Spinal cord (tissue), 10 donors: Measurements from ENCODE around the gene SCARF2. TPM values are rescaled to one million over a fixed set of nuclear protein-coding genes. Genes with fewer than 3 reads are reported as not detected.
"Not testable (repeated sequence)": the region's sequence is repeated elsewhere in the genome, so short reads cannot be mapped to it uniquely, and the experiment has no call there.

Experiments used
- DNase-seq, 6 donors: peaks; one replicate each; pipeline versions ENCODE4 v3.0.0 to v3.0.0-alpha.2; 2013 to 2015; ENCODE audit warnings: low spot score in 6 of 6, low read depth in 4 of 6
- H3K27ac ChIP-seq: one replicate; pipeline ENCODE4 v1.5.1; 2013; ENCODE audit warnings: low read depth, low read length, control low read depth
- H3K27me3 ChIP-seq: one replicate; pipeline ENCODE4 v1.6.1; 2013; ENCODE audit warnings: low read length; ENCODE audit not compliant: control insufficient read depth, insufficient read depth
- H3K36me3 ChIP-seq: one replicate; pipeline ENCODE4 v1.6.1; 2013; ENCODE audit warnings: low read length; ENCODE audit not compliant: control insufficient read depth, insufficient read depth
- H3K4me1 ChIP-seq: one replicate; pipeline ENCODE4 v1.6.1; 2013; ENCODE audit warnings: low read length; ENCODE audit not compliant: control insufficient read depth, insufficient read depth
- H3K4me3 ChIP-seq: one replicate; pipeline ENCODE4 v1.5.1; 2013; ENCODE audit warnings: low read depth, low read length, control low read depth
- H3K9me3 ChIP-seq: one replicate; pipeline ENCODE4 v1.6.1; 2013; ENCODE audit warnings: low read length; ENCODE audit not compliant: control insufficient read depth, insufficient read depth
- WGBS: methylation state at CpG from one replicate; pipeline ENCODE4 v1.1.5; 2013; ENCODE audit warnings: missing lambda C conversion rate; ENCODE audit not compliant: insufficient coverage; 5-methylcytosine and 5-hydroxymethylcytosine counted together
- polyA plus RNA-seq, 2 donors: library from polyadenylated mRNA; unstranded; fragments of 120-200 nt; gene quantifications; one replicate each; pipeline ENCODE4 v1.2.1, GENCODE V29; 2013; ENCODE audit not compliant: insufficient read length in 2 of 2
- total RNA-seq, 2 donors: library from RNA; depleted of rRNA in 1 of 2; stranded (reverse); fragments of 120-200 nt in 1 of 2; fragments of >200 nt in 1 of 2; gene quantifications; one replicate each; pipeline versions ENCODE4 v1.2.3 to v1.2.4, GENCODE V29; 2013 to 2014
- donor health status: healthy.

The SCARF2 gene
- total and polyA plus RNA-seq, 4 donors = 5.7 to 21.8 (median 12.9) TPM

DNA sequence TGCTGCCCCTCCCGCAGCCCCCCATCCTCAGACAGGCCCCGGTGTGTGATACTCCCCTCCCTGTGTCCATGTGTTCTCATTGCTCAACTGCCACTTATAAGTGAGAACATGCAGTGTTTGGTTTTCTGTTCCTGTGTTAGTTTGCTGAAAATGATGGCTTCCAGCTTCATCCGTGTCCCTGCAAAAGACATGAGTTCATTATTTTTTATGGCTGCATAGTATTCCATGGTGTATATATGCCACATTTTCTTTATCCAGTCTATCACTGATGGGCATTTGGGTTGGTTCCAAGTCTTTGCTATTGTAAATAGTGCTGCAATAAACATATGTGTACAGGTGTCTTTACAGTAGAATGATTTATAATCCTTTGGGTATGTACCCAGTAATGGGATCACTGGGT lies 22.4 kb downstream of the SCARF2 start:
- H3K4me3 ChIP-seq, H3K27me3 ChIP-seq, H3K27ac ChIP-seq, H3K9me3 ChIP-seq, H3K36me3 ChIP-seq, DNase-seq: not testable (repeated sequence)
- peaks cover 17% of the 10 kb centered on the region for H3K4me1 ChIP-seq
- WGBS = no CpG with 5 or more reads among the region's 3 CpGs

DNA sequence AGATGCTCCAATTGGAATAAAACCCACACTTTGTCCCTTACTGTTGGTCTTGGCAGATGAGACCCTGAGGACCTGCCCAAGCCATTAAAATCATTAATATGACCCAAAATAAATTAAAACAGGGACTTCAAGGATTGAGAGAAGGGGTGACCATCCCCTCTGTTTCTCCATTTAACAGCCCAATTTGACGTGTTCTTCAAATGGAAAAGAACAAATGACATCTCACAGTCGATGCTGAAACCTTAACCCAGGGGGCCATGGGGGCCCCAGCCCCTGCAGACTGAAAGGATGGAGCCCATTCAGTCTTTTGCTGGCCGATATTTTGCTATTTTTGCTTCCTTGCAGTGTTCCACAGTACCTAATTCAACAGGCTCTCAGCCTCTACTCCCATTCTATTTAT lies 23.2 kb downstream of the SCARF2 start:
- 67% methylated on average over 3 of the region's 3 CpGs for WGBS

DNA sequence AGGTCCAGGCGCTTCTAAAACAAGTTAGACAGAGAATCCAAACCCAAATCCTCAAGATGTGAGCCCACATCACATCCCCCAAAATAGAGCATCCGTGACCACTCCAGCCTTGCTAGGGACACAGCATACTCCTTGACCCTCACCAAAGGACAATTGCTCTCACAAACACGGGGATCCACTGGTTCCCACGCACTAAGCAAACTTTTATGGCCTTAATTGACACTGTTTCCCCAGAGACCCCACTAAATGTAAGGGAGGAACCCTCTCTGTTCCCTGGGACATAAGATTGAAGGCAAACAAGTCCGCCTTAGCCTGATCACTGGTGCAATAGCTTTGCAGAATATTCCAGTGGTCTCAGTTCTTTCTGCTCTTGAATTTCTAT lies 23.6 kb downstream of the SCARF2 start:
- WGBS = 82% methylated on average over 5 of the region's 5 CpGs
- Histone ChIP-seq H3K4me3 (no peak overlapping the region), H3K4me1 (peaks cover 16% of the 10 kb centered on the region), H3K36me3 (peaks cover under 1% of the 10 kb centered on the region), H3K9me3 (no peaks in the 10 kb centered on the region), H3K27ac (no peak overlapping the region), H3K27me3 (no peaks in the 10 kb centered on the region)
- DNase-seq = no peak

More for the DNA sequence above, 23.2 kb downstream of the SCARF2 start:
- Histone ChIP-seq H3K27me3 (no peaks in the 10 kb centered on the region), H3K4me1 (peaks cover 17% of the 10 kb centered on the region), H3K27ac (no peak overlapping the region), H3K36me3 (no peaks in the 10 kb centered on the region), H3K9me3 (no peaks in the 10 kb centered on the region), H3K4me3 (no peak overlapping the region)
- no peak for DNase-seq

DNA sequence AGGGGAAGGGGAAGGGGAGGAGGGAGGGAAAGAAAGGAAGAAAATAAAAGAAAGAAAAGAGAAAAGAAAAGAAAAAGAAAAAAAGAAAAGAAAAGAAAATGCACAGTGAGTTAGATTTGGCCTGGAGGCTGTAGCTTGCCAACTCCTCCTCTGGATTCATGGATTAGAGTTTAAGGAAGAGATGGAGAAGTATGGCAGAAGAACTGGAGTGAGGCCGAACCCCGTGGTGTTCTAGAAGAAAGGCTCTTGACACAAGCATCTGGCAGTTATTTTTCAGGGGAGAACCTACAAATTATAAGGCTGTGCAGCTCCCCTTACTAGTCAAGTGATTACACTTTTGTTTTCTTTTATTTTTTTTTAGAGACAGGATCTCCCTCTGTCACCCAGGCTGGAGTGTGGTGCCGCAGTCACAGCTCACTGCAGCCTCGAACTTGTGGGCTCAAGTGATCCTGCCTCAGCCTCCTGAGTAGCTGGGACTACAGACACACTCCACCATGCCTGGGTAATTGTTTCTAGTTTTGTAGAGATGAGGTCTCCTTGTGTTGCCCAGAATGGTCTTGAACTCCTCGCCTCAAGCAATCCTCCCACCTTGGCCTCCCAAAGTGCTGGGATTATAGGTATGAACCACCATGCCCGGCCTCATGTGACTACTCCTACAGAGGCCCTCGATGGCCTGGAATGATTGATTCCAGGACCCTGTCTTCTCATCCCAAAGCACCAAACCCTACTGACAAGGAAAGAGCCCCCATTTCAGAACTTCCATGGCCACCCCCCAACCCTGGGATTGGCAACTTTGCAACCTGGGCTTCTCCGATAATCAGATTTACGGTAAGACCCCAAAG lies 24.2 kb downstream of the SCARF2 start:
- DNase-seq = no peak
- Histone ChIP-seq H3K27me3 (no peaks in the 10 kb centered on the region), H3K4me1 (peaks cover 11% of the 10 kb centered on the region), H3K27ac (no peak overlapping the region), H3K9me3 (no peaks in the 10 kb centered on the region), H3K36me3 (peaks cover 3% of the 10 kb centered on the region), H3K4me3 (no peak overlapping the region)
- 92% methylated on average over 7 of the region's 9 CpGs for WGBS

DNA sequence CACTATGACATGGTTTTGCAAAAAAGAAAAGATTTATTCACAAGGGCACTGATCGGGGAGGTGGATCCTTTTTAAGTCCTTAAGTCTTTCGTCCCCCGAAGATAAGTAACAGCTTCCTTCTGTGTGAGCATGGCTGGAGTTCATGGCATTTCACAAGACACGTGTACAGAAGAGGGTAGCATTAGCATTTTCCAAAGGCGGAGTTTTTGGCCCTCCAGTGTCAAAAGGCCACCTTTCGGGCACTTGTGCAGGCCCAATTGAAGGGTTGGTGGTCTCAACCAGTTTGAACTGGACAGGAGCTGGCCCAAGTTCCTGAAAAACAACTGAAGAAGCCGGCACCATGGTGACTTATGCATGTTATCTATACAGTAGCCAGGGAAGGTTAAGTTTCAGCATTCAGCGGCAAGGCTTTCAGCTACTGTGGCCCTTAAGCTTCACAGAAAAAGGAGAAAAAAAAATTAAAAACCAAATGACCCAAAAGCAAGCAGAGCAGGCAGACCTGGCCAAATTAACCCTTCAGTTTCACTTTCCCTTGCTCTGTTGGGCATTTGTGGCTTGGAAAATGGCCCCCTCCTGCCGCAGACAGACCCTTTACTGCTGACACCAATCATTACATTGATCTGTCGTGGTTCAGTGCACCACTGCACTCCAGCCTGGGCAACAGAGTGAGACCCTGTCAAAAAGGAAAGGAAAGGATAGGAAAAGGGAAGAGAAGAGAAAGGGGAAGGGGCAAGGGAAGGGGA lies 25.0 kb downstream of the SCARF2 start:
- Histone ChIP-seq H3K27ac (no peak overlapping the region), H3K4me1 (peaks cover 4% of the 10 kb centered on the region), H3K9me3 (no peaks in the 10 kb centered on the region), H3K27me3 (no peaks in the 10 kb centered on the region), H3K4me3 (no peak overlapping the region), H3K36me3 (peaks cover 7% of the 10 kb centered on the region)
- WGBS = 48% methylated on average over 9 of the region's 10 CpGs
- no peak for DNase-seq

DNA sequence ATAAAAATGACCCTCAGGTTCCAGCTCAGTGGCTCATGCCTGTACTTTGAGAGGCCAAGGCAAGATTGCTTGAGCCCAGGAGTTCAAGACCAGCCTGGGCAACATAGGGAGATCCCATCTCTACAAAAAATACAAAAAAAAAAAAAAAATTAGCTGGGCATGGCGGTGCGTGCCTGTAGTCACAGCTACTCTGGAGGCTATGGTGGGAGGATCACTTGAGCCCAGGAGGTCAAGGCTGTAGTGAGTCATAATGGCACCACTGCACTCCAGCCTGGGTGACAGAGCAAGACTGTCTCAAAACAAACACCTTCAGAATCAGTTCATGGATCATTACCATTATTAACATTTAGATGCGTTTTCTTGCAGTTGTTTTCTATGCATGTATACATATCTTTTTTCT lies 28.2 kb downstream of the SCARF2 start:
- DNase-seq, H3K4me1 ChIP-seq, H3K4me3 ChIP-seq, H3K27me3 ChIP-seq, H3K27ac ChIP-seq, H3K9me3 ChIP-seq: not testable (repeated sequence)
- peaks cover 39% of the 10 kb centered on the region for H3K36me3 ChIP-seq
- WGBS = no CpG with 5 or more reads among the region's 3 CpGs

DNA sequence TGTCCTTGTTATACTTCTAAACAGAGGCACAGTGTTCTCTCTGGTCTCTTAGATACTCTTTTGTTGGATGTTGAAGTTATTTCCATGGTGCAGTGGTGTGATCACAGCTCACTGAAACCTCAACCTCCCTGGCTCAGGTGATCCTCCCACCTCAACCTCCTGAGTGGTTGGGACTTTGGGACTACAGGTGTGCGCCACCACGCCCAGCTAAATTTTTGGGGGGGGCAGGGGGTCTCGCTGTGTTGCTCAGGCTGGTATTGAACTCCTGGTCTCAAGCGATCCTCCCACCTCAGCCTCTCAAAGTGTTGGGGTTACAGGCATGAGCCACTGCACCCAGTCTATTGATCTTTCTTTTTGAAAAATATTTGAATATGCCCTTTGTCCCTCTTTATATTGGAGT lies 28.7 kb downstream of the SCARF2 start:
- H3K9me3 ChIP-seq = no peaks in the 10 kb centered on the region
- no peaks in the 10 kb centered on the region for H3K27me3 ChIP-seq
- peaks cover 43% of the 10 kb centered on the region for H3K36me3 ChIP-seq
- 100% methylated on average over 1 of the region's 4 CpGs for WGBS
- peaks cover 4% of the 10 kb centered on the region for H3K4me1 ChIP-seq
- DNase-seq = no peak
- H3K4me3 ChIP-seq = no peak overlapping the region
- H3K27ac ChIP-seq = no peak overlapping the region

DNA sequence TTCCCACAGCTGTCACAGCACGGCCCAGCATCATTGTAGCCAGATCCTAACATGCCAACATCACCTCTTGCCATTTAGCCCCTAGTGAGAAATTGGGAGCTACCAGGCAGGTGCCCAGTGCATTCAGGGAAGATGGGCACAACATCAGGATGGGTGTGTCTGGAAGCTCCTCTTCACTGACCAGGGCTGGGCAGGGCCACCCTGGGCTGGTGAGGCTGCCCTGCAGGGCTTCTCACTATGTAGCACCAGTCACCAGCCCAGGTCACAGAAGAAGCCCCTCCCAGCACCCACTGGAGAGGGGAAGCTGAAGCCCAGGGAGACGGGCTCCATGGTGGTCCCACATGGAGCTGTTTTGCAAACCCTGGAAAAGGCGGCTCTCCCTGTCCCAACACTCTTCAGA lies 29.8 kb downstream of the SCARF2 start:
- H3K27me3 ChIP-seq = no peaks in the 10 kb centered on the region
- peaks cover 4% of the 10 kb centered on the region for H3K4me1 ChIP-seq
- DNase-seq = no peak
- no peaks in the 10 kb centered on the region for H3K9me3 ChIP-seq
- peaks cover 53% of the 10 kb centered on the region for H3K36me3 ChIP-seq
- no CpG with 5 or more reads among the region's 3 CpGs for WGBS
- no peak overlapping the region for H3K27ac ChIP-seq
- no peak overlapping the region for H3K4me3 ChIP-seq

DNA sequence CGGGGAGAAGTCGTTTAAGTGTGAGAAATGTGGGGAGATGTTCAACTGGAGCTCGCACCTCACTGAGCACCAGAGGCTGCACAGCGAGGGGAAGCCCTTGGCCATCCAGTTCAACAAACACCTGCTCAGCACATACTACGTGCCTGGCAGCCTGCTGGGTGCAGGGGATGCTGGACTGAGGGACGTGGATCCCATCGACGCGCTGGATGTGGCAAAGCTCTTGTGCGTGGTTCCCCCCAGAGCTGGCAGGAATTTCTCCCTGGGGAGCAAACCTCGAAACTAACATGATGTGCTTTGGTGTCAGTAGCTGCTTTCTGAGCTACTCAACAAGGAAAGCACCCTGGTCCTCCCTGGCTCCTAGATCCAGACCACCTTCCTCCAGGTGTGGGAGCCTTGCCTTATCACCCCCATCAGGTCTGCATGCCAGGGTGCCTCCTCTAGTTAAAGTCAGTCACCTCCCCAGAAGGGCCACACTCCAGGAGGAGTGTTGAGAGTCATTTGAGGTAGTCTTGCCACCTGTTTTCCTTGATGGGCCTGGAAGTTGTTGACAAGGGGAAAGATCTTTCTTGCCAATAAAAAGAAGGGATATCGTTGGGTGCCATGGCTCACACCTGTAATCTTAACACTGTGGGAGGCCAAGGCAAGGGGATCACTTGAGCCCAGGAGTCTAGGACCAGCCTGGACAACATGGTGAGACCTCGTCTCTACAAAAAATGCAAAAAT lies 30.8 kb downstream of the SCARF2 start:
- H3K4me3 ChIP-seq = no peak overlapping the region
- DNase-seq = no peak
- H3K9me3 ChIP-seq = no peaks in the 10 kb centered on the region
- H3K4me1 ChIP-seq = no peaks in the 10 kb centered on the region
- H3K27me3 ChIP-seq = no peaks in the 10 kb centered on the region
- WGBS = 92% methylated on average over 9 of the region's 13 CpGs
- H3K27ac ChIP-seq = no peak overlapping the region
- peaks cover 58% of the 10 kb centered on the region for H3K36me3 ChIP-seq
